Parathyroid adenoma (tissue), 2 donors: ENCODE measurements around the gene C6orf132.
"Not testable (repeated sequence)": the region's sequence is repeated elsewhere in the genome, so short reads cannot be mapped to it uniquely, and the experiment has no call there.

Experiments
- H2AFZ ChIP-seq: fragments of 300-600 bp; sonication (generic); one replicate; pipeline ENCODE4 v1.7.0; 2017; ENCODE audit warnings: antibody characterized with exemption, mild to moderate bottlenecking
- H3K27ac ChIP-seq: fragments of 300-600 bp; sonication (generic); one replicate; pipeline ENCODE4 v1.7.0; 2017
- H3K27me3 ChIP-seq: fragments of 300-600 bp; sonication (generic); one replicate; pipeline ENCODE4 v1.7.0; 2017; ENCODE audit warnings: low read length; ENCODE audit not compliant: control insufficient read depth, insufficient read depth
- H3K36me3 ChIP-seq: fragments of 300-600 bp; sonication (generic); one replicate; pipeline ENCODE4 v1.7.0; 2017; ENCODE audit warnings: low read length; ENCODE audit not compliant: control insufficient read depth, insufficient read depth
- H3K4me1 ChIP-seq: fragments of 300-600 bp; sonication (generic); one replicate; pipeline ENCODE4 v1.7.0; 2017; ENCODE audit warnings: control low read depth
- H3K4me2 ChIP-seq: fragments of 300-600 bp; sonication (generic); one replicate; pipeline ENCODE4 v1.7.0; 2017; ENCODE audit warnings: low read length
- H3K4me3 ChIP-seq: fragments of 300-600 bp; sonication (generic); one replicate; pipeline ENCODE4 v1.7.0; 2017; ENCODE audit warnings: low read depth, low read length
- H3K79me2 ChIP-seq: fragments of 300-600 bp; sonication (generic); one replicate; pipeline ENCODE4 v1.7.0; 2017; ENCODE audit warnings: control low read depth
- H3K9ac ChIP-seq: fragments of 300-600 bp; sonication (generic); one replicate; pipeline ENCODE4 v1.7.0; 2017; ENCODE audit warnings: mild to moderate bottlenecking
- H3K9me3 ChIP-seq: fragments of 300-600 bp; sonication (generic); one replicate; pipeline ENCODE4 v1.7.0; 2017; ENCODE audit warnings: low read length; ENCODE audit not compliant: control insufficient read depth
- CTCF ChIP-seq: fragments of 300-600 bp; sonication (generic); IDR thresholded peaks from one replicate; pipeline ENCODE4 v1.7.0; 2017; ENCODE audit warnings: antibody characterized with exemption, mild to moderate bottlenecking
- donor health status: primary hyperparathyroidism.

C6orf132 gene

GRCh38 chr6:42171813-42172581 is 29.6 kb upstream of the C6orf132 start:
- Histone ChIP-seq H3K27ac (no peak overlapping the region), H3K79me2 (no peaks in the 10 kb centered on the region), H3K4me3 (no peak overlapping the region), H3K4me1 (no peaks in the 10 kb centered on the region), H3K27me3 (no peaks in the 10 kb centered on the region), H3K9ac (no peak overlapping the region), H3K9me3 (no peaks in the 10 kb centered on the region), H2AFZ (no peak overlapping the region), H3K4me2 (no peak overlapping the region), H3K36me3 (no peaks in the 10 kb centered on the region)
- no peak for TF ChIP-seq CTCF

- H3K9me3 ChIP-seq, H3K4me2 ChIP-seq, H3K4me3 ChIP-seq, H3K27ac ChIP-seq, H3K36me3 ChIP-seq, H3K27me3 ChIP-seq, H3K79me2 ChIP-seq, H3K9ac ChIP-seq, H3K4me1 ChIP-seq, H2AFZ ChIP-seq: not testable (repeated sequence)
Observed at GRCh38 chr6:42169780-42170179, 27.4 kb upstream of the C6orf132 start.

GRCh38 chr6:42168650-42169049 is 26.2 kb upstream of the C6orf132 start:
- TF ChIP-seq CTCF, result no peak
- no peak overlapping the region for H3K27ac ChIP-seq
- H2AFZ ChIP-seq, result no peak overlapping the region
- H3K9ac ChIP-seq, result no peak overlapping the region
- H3K9me3 ChIP-seq, result no peaks in the 10 kb centered on the region
- no peak overlapping the region for H3K4me2 ChIP-seq
- no peaks in the 10 kb centered on the region for H3K79me2 ChIP-seq
- no peaks in the 10 kb centered on the region for H3K4me1 ChIP-seq
- H3K4me3 ChIP-seq, result no peak overlapping the region
- no peaks in the 10 kb centered on the region for H3K36me3 ChIP-seq
- H3K27me3 ChIP-seq, result no peaks in the 10 kb centered on the region

GRCh38 chr6:42166444-42167141 is 24.2 kb upstream of the C6orf132 start:
- Histone ChIP-seq H3K27me3 (no peaks in the 10 kb centered on the region), H3K9ac (no peak overlapping the region), H3K79me2 (no peaks in the 10 kb centered on the region), H3K9me3 (no peaks in the 10 kb centered on the region), H3K36me3 (no peaks in the 10 kb centered on the region), H3K4me3 (no peak overlapping the region), H3K4me1 (no peaks in the 10 kb centered on the region), H3K4me2 (no peak overlapping the region), H3K27ac (no peak overlapping the region), H2AFZ (peak overlapping the region; percentile 89)
- peak; percentile 99 for TF ChIP-seq CTCF

- H3K27ac ChIP-seq, result no peak overlapping the region
- no peak overlapping the region for H3K9ac ChIP-seq
- TF ChIP-seq CTCF, result no peak
- no peaks in the 10 kb centered on the region for H3K79me2 ChIP-seq
- H3K27me3 ChIP-seq, result no peaks in the 10 kb centered on the region
- H3K9me3 ChIP-seq, result no peaks in the 10 kb centered on the region
- H3K4me3 ChIP-seq, result no peak overlapping the region
- no peak overlapping the region for H2AFZ ChIP-seq
- no peak overlapping the region for H3K4me2 ChIP-seq
- no peaks in the 10 kb centered on the region for H3K4me1 ChIP-seq
- no peaks in the 10 kb centered on the region for H3K36me3 ChIP-seq
Observed at GRCh38 chr6:42165016-42165415, 22.6 kb upstream of the C6orf132 start.
